HG03025 (cell line): ENCODE data around the gene ACOT7.
"Not testable (repeated sequence)": the region's sequence is repeated elsewhere in the genome, so short reads cannot be mapped to it uniquely, and the experiment has no call there.

Experiments used
- ATAC-seq: cut with Tn5 transposase; IDR thresholded peaks from one replicate; pipeline ENCODE4 v1.9.1; 2021; ENCODE audit warnings: mild to moderate bottlenecking, moderate library complexity; ENCODE audit not compliant: unreplicated experiment, low FRiP score

Gene ACOT7

DNA sequence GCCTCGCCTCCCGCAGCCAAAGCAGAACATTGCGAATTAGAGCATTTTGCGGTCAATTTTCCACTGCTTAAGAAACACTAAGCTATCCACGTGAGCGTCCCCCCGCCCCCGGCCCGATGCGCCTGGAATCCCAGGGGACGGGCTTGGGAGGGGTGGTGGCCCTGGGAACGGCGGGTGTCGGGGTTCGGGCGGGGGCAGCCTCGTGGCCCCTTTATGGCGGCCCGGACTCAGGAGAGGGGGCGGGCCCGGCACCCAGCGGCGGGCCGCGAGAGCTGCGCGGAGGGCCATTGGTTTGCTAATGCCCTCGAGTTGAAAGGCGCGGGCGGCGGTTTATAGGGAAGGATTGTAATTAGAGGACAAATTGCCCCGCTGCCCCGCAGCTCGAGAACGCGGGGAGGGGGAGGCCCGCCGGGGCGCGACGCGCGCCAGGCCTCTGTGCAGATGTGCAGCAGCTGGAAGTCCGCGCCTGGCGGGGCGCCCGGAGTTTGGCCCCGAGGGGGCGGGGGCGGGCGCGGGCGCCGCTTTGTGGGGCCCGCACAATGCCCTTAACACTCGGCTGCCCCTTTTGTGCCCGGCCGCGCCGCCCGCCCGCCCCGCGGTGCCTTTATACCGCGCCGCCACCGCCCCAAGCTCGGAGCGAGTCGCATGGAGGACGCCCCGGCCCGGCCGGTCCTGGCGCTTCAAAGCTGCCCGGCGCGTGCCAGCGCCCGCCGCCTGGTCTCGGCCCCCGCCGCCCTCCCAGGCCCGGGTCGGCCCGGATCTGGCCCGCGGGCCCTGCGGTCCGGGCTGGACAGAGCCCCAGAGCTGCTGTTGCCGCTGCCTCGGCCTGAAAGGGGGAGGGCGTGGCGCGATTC is 151.5 kb downstream of the ACOT7 start:
- ATAC-seq = no peak

DNA sequence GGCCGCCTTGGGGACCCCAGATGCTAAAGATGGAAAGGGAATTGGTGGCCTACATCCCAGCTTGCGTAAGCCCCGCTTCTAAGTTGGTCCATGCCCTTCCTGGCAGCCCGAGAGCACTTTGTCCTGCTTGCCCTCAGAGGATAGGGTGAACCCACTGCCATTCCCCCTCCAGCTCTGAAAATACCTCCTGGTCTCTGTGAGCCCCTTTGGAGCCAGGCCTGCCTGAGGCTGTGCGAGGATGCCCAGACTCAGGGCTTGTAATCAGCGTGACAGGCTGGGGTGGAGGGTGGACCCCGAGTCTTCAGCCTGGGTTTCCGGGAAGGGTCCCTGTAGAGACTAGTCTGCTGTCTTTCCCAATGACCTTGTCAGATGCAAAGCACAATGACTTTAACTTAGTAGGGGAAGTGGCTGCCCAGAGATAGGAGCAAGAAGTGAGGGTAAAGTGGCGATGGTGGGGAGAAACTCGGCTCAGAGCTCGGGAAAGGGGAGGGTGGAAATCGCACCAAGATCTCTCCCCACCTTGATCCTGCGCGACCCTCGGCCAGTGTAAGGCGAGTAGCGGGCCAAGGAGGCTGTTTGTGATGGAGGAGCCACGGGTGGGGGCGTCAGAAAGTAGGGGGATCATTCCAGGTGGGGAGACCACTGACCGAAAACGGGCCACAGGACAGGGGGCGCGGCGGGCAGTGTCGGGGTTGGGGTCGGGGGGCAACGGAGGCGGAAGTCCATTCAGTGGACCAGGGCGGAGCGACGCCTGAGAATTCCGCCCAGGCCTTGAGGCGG is 152.3 kb downstream of the ACOT7 start:
- ATAC-seq = no peak

DNA sequence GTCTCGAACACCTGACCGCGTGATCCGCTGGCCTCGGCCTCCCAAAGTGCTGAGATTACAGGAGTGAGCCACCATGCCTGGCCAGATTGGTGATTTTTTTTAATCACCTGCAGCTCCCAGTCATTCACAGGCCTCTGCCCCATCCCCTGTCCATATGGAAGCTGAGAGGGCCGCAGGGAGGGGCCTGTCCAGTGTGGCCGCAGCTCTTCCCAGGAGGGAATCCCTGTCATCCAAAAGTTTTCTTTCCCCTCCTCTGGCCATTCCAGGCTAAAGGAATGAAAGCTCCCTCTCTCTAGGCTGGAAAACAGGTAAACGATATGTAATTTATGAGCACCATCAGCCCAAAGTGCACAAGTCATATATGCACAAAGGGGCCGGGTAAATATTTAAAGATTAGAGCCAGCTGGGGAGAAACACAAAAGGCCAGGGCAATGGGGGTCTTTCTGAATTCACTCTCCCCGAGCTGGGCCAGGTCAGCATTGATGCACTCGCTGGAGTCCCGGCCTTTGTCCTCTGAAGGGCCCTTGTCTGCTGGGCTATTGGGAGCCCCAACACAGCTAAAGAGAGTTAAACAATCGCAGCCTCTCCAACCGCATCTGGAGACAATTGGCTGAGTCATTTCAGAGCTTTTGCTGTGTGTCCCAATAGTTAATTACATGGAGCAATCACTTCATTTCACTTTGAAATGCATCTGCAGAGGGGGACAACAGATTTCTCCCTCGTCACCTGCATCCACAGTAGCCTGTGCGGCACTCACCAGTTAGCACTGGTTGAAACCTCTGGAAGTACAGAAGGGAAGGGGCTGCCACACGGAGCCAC is 153.4 kb downstream of the ACOT7 start:
- ATAC-seq = no peak

DNA sequence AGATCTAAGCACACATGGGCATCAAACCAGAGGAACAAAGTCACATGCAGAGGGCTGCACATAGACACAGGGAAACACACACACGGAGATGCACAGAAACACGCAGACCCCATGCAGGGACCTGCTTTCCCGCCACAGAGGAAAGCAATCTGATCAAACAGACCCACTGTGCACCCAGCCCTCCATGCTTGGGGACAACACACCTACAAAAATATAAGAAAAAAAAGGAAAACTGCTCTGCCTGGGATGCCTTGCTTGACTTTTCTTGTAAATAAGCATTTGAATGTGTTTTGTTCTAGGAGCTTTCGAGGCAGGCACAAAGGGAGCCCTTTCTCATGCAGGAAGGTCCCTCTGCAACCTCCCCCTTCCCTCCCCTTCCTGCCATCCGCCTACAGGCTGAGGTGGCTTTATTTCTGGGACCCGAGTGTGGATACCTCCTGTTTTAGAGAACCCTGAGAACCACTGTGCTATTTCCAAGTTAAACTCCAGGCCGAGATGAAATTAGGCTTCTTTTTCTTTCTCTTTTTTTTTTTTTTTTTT is 154.3 kb downstream of the ACOT7 start:
- no peak for ATAC-seq

DNA sequence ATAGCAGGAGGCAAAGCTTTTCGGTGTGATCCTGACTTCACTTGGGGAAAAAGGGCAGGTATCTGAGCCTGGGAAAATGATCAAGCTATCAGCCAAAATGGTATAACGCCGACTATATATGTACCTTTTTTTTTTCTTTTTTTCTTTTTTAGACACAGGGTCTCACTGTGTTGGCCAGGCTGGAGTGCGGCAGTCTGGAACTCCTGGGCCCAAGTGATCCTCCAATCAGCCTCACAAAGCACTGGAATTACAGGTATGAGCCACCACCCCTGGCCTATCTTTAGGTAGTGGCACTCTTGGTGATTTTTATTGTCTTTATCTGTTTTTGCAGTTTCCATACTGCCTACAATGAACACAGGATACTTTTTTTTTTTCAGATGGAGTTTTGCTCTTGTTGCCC is 156.5 kb downstream of the ACOT7 start:
- no peak for ATAC-seq

DNA sequence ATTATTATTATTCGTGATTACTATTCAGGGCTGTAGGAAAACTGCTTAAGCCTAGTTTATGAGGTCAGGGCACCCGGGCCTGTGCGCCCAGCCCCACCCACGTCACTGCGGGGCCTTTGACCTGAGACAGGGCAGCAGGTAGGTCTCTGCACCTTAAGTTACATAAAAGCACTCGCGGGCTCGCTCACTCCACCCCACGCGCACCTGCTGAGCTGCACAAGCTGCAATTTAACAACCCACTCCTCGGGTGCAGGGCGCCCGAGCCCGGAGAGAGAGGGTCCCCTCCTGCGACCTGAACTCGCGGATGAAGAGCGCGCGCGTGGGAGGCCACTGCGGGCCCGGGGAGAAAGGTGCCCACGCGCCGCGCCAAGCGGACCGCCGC is 158.3 kb downstream of the ACOT7 start:
- peak; percentile 26 for ATAC-seq

DNA sequence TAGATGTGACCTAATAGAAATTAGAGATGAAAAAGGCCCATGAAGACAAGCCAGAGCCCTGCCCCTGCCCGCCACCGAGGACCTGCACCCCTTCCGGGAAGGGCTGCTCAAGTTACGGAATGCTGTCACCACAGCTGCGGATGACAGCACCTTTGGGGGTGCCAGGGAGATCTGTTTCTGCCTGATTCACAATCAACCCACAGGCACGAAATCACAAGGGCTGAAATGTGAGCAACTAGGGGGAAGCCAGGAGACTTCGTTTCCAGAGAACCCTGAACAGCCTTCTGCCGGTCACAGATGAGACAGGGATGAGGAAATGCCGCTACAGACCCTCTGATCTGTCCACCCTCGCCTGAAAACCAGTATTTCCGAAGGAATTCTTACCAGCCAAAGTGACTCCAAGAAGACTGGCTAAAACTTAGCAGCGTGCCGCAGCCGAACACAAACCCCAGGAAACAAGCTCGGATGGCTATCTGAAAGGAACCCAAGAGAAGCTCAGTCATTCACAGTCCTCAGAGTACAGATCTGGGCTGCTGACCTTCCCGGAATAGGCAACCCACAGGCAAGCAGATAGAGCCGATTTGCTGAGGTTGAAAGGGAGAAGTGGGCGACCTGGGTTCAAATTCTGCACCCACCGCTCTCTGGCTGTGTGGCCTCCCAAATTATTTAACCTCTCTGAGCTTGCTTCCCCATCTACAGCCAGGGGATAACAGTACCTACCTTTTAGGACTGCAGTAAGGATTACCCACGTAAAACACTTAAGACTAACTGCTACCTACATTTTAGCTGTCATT is 158.9 kb downstream of the ACOT7 start:
- no peak for ATAC-seq

DNA sequence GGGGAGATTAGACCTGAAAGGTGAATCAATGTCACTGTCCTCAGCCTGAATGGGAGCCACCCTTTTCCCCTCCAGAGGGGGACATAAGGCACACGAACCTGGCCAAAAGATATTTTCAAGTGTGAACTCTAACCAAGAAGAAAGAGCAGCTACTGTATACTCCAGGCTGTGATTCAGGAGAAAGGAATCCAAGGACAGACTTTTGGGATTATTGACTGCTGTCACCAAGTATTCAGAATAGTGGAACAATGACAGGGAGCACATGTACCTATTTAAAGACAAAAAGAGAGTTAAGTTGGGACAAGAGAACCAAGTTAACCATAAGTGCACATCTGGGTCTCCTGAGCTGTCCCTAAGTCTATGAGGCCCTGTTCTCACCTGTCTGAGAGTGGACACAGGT is 160.2 kb downstream of the ACOT7 start:
- no peak for ATAC-seq

DNA sequence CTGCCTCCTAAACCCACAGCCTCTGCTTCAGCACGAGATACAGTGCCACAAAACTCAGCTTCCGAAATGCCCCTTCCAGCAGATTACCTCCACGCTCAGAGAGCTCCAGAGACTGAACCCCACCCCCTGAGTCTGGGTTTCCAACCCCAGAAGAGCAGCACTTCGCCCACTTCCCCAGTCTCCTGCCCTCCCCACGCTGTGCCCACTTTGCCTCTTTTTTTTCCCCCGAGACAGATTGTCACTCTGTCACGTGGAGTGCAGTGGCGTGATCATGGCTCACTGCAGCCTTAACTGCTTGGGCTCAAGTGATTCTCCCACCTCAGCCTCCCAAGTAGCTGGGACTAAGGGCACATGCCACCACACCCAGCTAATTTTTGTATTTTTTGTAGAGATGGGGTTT is 167.9 kb downstream of the ACOT7 start:
- no peak for ATAC-seq

DNA sequence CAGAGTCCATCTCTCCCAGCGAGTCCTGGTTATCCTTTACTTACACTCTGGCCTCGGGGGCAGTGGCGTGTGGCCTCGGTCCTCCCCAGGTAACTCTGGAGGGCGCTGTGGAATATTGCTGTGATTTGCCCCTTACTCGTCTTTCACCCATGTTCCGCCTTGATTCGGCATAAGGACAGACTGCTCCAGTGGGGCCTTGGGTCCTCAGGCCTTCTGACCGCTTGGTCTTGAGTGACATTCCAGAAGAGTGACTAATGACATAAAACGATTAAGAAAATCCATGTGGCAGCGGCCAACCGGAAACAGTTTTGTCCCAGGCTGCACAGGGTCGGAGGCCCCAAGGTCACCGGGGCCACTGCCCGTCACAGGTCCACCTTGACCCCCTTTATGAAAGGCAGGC is 168.8 kb downstream of the ACOT7 start:
- ATAC-seq = no peak

DNA sequence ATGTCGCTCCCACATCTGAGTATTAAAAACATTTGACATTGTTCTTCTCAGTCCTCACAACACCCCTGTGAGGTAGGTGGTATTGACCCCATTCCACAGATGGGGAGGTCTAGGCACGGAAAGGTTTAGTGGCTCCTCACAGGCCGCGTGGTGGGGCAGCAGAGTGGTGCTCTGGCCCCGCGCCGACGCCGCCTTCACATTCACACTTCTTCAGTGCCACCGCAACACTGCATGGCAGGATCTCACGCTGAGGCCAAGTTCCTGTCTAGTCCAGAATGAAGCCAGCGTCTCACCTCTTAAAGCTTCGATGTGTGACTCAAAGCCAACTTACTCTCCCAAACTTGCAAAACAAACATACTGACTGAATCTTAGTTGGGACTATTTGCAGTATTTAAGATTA is 169.9 kb downstream of the ACOT7 start:
- ATAC-seq = no peak

DNA sequence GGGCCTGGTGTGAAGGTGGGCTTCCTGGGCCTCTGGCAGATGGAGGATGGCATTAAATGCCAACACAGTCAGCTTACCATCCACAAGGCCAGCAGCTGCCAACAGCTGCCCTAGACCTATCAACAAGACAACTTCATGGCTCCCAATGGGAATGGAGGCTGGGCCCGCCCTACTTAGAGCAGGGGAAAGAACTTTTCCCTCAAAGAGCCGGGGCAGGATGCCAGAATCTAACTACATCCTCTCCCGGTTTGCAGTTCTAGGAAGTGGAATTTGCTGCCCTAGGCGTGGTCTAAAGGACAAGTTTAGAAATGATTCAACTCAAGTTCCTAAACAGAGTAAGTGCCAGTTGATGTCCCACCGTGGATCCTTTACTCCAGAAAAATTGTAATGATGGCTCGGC is 170.9 kb downstream of the ACOT7 start:
- no peak for ATAC-seq

DNA sequence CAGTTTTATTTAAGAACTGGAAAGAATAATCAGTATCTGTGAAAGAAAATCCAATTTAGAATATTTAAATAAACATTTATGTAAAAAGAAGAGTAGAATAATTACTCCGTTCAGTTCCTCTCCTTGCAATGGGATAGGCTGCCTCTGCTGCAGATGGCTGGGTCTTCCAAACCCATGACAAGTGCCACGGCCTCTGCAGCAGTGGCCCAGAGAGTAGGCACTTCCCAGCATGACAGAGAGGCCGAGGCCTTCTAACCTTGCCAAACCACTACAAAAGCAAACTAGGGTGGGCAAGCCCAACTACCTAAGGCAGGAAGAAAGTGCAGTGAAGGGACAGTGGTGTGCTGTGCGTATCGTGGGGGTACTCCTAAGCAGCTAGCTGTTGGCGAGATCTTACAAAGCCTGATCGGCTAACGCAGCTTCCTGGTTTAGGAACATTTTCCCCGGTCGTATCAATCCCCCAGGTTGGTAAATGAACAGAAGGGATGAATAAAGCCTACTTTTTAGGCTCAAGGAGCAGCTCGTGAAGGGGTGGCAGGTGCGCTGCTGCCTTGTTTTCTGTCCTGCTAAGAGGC is 172.3 kb downstream of the ACOT7 start:
- no peak for ATAC-seq

DNA sequence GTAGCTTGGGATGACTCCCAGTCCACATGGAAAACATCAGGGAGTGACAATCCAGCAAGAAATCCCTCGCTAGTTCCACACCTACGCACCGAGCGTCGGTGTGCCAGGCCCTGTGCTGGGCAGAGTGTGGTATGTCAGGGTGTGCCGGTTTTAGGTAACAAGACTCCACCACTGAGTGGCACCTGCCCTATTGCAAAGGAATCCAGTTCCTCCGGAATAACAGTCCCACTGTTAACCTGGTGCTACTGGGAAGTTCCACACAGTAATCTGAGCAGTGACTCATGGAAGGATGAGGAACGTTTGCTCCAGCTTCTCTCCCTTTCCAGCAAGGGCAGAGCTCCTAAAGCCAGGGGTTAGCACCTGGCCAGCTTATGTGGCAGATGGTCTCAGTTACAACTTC is 173.3 kb downstream of the ACOT7 start:
- ATAC-seq = no peak

DNA sequence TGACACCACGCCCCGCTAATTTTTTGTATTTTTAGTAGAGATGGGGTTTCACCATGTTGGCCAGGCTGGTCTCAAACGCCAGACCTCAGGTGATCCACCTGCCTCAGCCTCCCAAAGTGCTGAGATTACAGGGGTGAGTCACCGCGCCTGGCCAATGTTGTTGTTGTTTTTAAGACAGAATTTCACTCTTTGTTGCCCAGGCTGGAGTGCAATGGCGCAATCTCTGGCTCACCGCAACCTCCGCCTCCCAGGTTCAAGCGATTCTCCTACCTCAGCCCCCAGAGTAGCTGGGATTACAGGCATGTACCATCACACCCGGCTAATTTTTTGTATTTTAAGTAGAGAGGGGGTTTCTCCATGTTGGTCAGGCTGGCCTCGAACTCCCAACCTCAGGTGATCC is 173.9 kb downstream of the ACOT7 start:
- ATAC-seq = not testable (repeated sequence)

DNA sequence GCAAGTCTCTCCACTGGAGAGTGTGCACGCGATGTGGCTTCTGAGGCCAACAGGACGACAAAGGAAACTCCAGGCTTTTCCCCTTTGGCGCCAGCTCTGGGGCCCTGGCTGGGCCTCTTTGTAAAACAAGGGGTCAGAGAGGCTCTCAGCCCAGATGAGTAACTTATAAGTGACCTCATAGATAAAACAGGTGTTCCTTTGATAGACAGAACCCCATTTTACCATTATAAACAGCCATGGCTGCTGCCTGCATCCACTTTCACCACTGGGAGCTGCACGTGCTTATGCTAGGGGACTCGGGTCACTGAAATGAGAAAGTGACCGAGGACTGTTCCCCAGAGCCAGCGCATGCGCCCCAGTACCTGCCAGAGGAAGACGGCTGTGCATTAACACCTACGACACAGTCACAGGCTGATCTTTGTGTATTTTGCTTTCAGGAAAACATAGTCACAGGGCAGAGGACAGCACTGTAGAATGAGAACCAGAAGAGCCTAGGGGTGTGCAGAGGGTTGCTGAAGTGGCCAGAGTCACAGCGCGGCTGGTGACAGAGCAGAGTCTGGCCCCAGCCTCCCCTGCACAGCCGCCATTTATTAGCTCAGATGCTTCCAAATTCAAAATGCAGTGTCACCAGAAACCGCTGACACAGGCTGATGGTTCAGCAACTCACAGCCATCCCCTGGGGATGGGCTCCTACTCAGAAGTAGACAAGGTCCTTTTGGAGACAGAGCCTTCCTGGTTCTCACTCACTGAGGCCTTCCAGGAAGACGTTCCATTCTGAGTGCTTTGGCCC is 175.0 kb downstream of the ACOT7 start:
- ATAC-seq = no peak
